ENCODE results near the gene DUOXA1. TPM values are rescaled to one million over a fixed set of nuclear protein-coding genes. Genes with fewer than 3 reads are reported as not detected.

The DUOXA1 gene
- total and polyA plus RNA-seq, 2 of the 4 experiments (the other 2 are of a cell fraction), result 0.02 TPM; not detected in 1

DNA sequence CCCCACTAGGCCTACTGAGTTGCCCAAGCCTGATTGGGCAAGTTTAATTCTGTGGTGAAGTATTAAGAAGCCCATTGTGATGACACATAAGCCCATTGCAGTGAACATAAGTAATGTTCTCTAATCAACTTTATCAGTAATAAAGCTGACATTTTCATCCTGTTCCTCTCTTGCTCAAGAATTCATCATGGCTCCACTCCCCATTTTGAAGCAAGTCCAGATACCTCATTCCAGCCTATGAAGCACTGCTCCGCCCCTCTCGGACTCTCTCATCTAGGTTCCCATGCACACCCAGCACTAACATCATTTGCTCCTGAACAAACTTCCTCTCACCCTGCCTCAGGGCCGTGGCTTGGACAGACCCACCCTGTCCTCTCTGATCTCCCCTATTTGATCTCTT lies 47.6 kb upstream of the DUOXA1 start:
- no peak for TF ChIP-seq MAZ (IDR thresholded peaks at IDR 0.05; ENCODE audit: borderline replicate concordance, low read depth, low read length)
- no peak for TF ChIP-seq POLR2A (IDR thresholded peaks at IDR 0.05; ENCODE audit: low read depth, low read length)
- no peak for TF ChIP-seq SMC3 (IDR thresholded peaks at IDR 0.05; ENCODE audit: low read depth, low read length)
- TF ChIP-seq RCOR1 (IDR thresholded peaks at IDR 0.05; ENCODE audit: insufficient replicate concordance, low read length), result no peak
- no peak for TF ChIP-seq CHD1 (IDR thresholded peaks at IDR 0.05; ENCODE audit: low read depth, low read length)
- no peak for TF ChIP-seq NFE2L2 (IDR thresholded peaks at IDR 0.05; ENCODE audit: low read depth, low read length)
- no peak for TF ChIP-seq CEBPB (IDR thresholded peaks at IDR 0.05; ENCODE audit: low read depth, low read length)
- TF ChIP-seq FOS (IDR thresholded peaks at IDR 0.05; ENCODE audit: low read depth, low read length), result no peak
- no peak for TF ChIP-seq MAFK (IDR thresholded peaks at IDR 0.05; ENCODE audit: low read depth, low read length)
- TF ChIP-seq, protein P1, sequence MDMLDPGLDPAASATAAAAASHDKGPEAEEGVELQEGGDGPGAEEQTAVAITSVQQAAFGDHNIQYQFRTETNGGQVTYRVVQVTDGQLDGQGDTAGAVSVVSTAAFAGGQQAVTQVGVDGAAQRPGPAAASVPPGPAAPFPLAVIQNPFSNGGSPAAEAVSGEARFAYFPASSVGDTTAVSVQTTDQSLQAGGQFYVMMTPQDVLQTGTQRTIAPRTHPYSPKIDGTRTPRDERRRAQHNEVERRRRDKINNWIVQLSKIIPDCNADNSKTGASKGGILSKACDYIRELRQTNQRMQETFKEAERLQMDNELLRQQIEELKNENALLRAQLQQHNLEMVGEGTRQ (IDR thresholded peaks at IDR 0.05; ENCODE audit: low read depth, low read length), result no peak
- TF ChIP-seq, protein P2, sequence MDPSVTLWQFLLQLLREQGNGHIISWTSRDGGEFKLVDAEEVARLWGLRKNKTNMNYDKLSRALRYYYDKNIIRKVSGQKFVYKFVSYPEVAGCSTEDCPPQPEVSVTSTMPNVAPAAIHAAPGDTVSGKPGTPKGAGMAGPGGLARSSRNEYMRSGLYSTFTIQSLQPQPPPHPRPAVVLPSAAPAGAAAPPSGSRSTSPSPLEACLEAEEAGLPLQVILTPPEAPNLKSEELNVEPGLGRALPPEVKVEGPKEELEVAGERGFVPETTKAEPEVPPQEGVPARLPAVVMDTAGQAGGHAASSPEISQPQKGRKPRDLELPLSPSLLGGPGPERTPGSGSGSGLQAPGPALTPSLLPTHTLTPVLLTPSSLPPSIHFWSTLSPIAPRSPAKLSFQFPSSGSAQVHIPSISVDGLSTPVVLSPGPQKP (IDR thresholded peaks at IDR 0.05; ENCODE audit: borderline replicate concordance, low read depth, low read length), result no peak
- TF ChIP-seq MXI1 (IDR thresholded peaks at IDR 0.05; ENCODE audit: borderline replicate concordance, low read depth, low read length), result no peak
- TF ChIP-seq RAD21 (IDR thresholded peaks at IDR 0.05; ENCODE audit: low read length), result no peak
- no peak for TF ChIP-seq RFX5 (IDR thresholded peaks at IDR 0.05; ENCODE audit: low read depth, low read length)
- TF ChIP-seq, protein P3, sequence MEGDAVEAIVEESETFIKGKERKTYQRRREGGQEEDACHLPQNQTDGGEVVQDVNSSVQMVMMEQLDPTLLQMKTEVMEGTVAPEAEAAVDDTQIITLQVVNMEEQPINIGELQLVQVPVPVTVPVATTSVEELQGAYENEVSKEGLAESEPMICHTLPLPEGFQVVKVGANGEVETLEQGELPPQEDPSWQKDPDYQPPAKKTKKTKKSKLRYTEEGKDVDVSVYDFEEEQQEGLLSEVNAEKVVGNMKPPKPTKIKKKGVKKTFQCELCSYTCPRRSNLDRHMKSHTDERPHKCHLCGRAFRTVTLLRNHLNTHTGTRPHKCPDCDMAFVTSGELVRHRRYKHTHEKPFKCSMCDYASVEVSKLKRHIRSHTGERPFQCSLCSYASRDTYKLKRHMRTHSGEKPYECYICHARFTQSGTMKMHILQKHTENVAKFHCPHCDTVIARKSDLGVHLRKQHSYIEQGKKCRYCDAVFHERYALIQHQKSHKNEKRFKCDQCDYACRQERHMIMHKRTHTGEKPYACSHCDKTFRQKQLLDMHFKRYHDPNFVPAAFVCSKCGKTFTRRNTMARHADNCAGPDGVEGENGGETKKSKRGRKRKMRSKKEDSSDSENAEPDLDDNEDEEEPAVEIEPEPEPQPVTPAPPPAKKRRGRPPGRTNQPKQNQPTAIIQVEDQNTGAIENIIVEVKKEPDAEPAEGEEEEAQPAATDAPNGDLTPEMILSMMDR (conservative IDR thresholded peaks at IDR 0.05; ENCODE audit: low read depth, low read length), result no peak
- TF ChIP-seq BHLHE40 (IDR thresholded peaks at IDR 0.05; ENCODE audit: low read depth, low read length), result no peak
- ATAC-seq (ENCODE audit: low read depth), result no peak
- H3K56ac ChIP-seq (ENCODE audit: extremely low read depth, insufficient read depth, low read length), result no peak overlapping the region
- WGBS, 2 experiments (ENCODE audit: extremely low coverage in 2 of 2, insufficient read length in 1 of 2), result 100% methylated on average over 1 of the region's 3 CpGs; no CpG with 5 or more reads in 1 of the 2 experiments
- H2AK5ac ChIP-seq (ENCODE audit: low read depth, low read length), result no peak overlapping the region
- no peak overlapping the region for H3K4me3 ChIP-seq (ENCODE audit: insufficient read depth, low read depth, low read length)
- H2AK9ac ChIP-seq (replicated peaks; ENCODE audit: low read depth, low read length, poor library complexity), result no peak overlapping the region
- H3K36me3 ChIP-seq (ENCODE audit: control insufficient read depth, insufficient read depth, low read length), result peaks cover 8% of the 10 kb centered on the region
- in situ Hi-C loops (cut with MboI; ENCODE audit: low sequenced_read_pairs), result loop anchor here (25.0 kb wide), 1 partner anchor 435 kb away; no protein-coding TSS in a partner anchor
- no peak overlapping the region for H4K8ac ChIP-seq (ENCODE audit: low read depth in 2 of 2, low read length in 2 of 2)
- no peak overlapping the region for H2BK5ac ChIP-seq (ENCODE audit: low read depth, low read length, poor library complexity, severe bottlenecking)
- no peak overlapping the region for H3K18ac ChIP-seq (ENCODE audit: low read depth, low read length)
- no peak overlapping the region for H4K91ac ChIP-seq (ENCODE audit: insufficient read depth, low read depth, low read length)
- DNase-seq, result no peak
- H2AFZ ChIP-seq (replicated peaks; ENCODE audit: low read length, poor library complexity), result no peak overlapping the region
- ChIA-PET CTCF (interaction anchor here (1.0 kb wide), 1 partner anchor 59 kb away, joined by 3 read pairs; no protein-coding TSS in a partner anchor), POLR2A (ENCODE audit: unreplicated experiment) (no interaction called here)
- H4K20me1 ChIP-seq (ENCODE audit: insufficient read depth, low read length), result no peaks in the 10 kb centered on the region; the same call in 1 of the 2 replicates
- no peak overlapping the region for H3K27ac ChIP-seq (ENCODE audit: insufficient read depth, low read length)
- no peak overlapping the region for H3K4me2 ChIP-seq (ENCODE audit: low read depth, low read length)
- no peaks in the 10 kb centered on the region for H3K9me1 ChIP-seq (ENCODE audit: insufficient read depth, low read length)
- H3K9me3 ChIP-seq (ENCODE audit: control insufficient read depth, insufficient read depth, low read length), result no peaks in the 10 kb centered on the region
- no peak overlapping the region for H3K9ac ChIP-seq (ENCODE audit: low read depth, low read length)
- BruUV-seq (replicated peaks), result no TSS peak
- intact Hi-C loops (cut with micrococcal nuclease), result no loop called here
- no peak overlapping the region for H3K4ac ChIP-seq (ENCODE audit: low read depth, low read length)
- dilution Hi-C loops (cut with HindIII; ENCODE audit: low sequenced_read_pairs, unreplicated experiment), result no loop called here
- H2BK15ac ChIP-seq (ENCODE audit: low read depth, low read length), result no peak overlapping the region
- H3K4me1 ChIP-seq (ENCODE audit: control insufficient read depth, insufficient read depth, low read length), result no peaks in the 10 kb centered on the region
- no peak overlapping the region for H3K14ac ChIP-seq (replicated peaks; ENCODE audit: low read depth, low read length)
- H2BK120ac ChIP-seq (ENCODE audit: low read depth, low read length), result no peak overlapping the region
- no peak overlapping the region for H4K5ac ChIP-seq (ENCODE audit: low read depth, low read length)
- H3K23ac ChIP-seq (ENCODE audit: low read depth, low read length), result no peak overlapping the region
- no peaks in the 10 kb centered on the region for H3K27me3 ChIP-seq (ENCODE audit: control insufficient read depth, insufficient read depth, low read length)
- H2BK20ac ChIP-seq (ENCODE audit: low read depth, low read length), result no peak overlapping the region
- H3K79me1 ChIP-seq (ENCODE audit: low read depth in 1 of 2, low read length in 2 of 2), result no peaks in the 10 kb centered on the region

Measured in IMR-90 (cell line).